ENCODE results near the gene IFT20.

Gene IFT20

DNA sequence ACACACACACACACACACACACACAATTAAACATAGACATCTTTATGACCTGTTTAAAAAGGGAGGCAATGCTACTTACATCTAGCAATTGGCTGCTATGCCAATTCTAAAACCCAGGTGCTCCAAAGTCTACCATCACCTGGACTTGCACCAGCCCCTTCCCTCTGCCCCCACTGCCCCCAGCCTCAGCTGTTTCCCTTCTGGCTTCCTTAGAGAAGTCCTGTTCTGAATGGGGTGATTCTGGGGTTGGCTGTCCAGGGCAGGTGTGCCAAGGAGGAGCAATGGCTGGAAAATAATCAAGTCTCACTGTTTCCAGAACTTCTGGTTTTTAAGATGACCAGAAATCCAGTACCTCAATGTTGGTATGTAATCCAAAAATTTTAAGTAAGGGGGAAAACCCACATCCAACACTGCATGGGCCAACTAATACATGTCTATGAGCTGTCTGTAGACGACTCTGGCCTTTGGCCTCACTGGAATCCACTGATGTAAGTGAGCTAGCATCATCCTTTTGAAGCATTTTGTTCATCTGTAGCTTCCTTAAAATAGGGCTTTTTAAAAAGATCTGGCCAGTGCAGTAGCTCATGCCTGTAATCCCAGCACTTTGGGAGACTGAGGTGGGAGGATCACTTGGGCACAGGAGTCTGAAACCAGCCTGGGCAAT, 2.1 kb downstream of the IFT20 start:
- Histone ChIP-seq H3K4me3 (no peak overlapping the region), H3K27ac (no peak overlapping the region), H3K36me3 (peaks cover 20 to 41% (median 33%) of the 10 kb centered on the region in 3 donors), H3K27me3 (no peaks in the 10 kb centered on the region), H3K9me3 (no peaks in the 10 kb centered on the region), H3K4me1 (peaks cover 0 to 42% (median 38%) of the 10 kb centered on the region in 4 donors)
- DNase-seq, result no peak
- intact Hi-C loops (cut with DNase I; ENCODE audit: low total_unique reads), result loop anchor here (10.0 kb wide), 2 partner anchors 288 to 962 kb away; partner anchors contain the start of genes NLK and NUFIP2
- TF ChIP-seq, protein P1, sequence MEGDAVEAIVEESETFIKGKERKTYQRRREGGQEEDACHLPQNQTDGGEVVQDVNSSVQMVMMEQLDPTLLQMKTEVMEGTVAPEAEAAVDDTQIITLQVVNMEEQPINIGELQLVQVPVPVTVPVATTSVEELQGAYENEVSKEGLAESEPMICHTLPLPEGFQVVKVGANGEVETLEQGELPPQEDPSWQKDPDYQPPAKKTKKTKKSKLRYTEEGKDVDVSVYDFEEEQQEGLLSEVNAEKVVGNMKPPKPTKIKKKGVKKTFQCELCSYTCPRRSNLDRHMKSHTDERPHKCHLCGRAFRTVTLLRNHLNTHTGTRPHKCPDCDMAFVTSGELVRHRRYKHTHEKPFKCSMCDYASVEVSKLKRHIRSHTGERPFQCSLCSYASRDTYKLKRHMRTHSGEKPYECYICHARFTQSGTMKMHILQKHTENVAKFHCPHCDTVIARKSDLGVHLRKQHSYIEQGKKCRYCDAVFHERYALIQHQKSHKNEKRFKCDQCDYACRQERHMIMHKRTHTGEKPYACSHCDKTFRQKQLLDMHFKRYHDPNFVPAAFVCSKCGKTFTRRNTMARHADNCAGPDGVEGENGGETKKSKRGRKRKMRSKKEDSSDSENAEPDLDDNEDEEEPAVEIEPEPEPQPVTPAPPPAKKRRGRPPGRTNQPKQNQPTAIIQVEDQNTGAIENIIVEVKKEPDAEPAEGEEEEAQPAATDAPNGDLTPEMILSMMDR (IDR thresholded peaks at IDR 0.05), result no peak

DNA sequence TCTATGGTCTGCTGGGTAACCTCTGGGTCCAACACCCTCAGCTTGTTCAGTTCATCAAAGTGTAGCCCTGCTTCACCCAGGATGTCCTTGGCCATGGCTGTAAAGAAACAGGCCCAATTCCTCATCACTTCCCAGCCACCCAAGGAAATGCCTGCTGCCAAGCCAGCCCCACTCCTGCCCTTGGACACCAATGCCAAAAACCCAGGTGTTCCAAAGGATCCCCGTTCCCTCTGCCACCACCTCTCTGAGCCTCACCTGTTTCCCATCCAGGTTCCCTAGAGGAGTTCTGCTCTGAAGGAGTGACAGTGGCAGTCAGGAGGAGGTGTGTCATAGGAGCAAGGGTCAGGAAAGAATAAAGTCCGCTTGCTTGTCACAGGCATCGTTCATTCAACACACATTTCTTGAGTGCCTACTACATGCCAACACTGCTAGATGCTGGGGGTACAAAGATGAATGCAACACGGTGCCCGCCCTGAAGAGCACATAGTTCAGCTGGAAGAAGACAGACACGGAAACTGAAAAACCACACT, 3.3 kb downstream of the IFT20 start:
- Histone ChIP-seq H3K4me1 (peaks cover 0 to 30% (median 25%) of the 10 kb centered on the region in 4 donors), H3K27me3 (no peaks in the 10 kb centered on the region), H3K4me3 (no peak overlapping the region), H3K9me3 (no peaks in the 10 kb centered on the region), H3K27ac (no peak overlapping the region), H3K36me3 (peaks cover 31 to 53% (median 42%) of the 10 kb centered on the region in 3 donors)
- TF ChIP-seq, protein P1 (IDR thresholded peaks at IDR 0.05), result no peak
- intact Hi-C loops (cut with DNase I; ENCODE audit: low total_unique reads), result loop anchor here (10.0 kb wide), 2 partner anchors 287 to 963 kb away; partner anchors contain the start of genes NLK and NUFIP2
- DNase-seq, result no peak

DNA sequence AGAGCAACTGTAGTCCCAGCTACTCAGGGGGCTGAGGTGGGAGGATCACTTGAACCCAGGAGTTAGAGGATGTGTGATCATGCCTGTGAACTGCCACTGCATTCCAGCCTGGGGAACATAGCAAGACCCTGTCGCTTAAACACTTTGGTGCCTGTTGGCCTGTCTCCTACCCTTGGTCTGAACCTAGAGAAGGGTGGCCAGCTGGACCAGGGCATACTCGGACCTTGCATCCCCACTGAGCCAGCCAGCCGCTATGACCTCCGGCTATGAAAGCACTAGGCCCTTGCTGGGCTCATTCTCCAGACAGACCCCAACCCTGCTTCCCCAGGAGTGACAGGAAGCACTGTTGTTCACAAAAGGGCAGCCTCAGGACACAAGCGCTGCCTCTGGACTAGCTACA, 4.6 kb downstream of the IFT20 start:
- H3K4me1 ChIP-seq, result peaks cover 0 to 22% (median 15%) of the 10 kb centered on the region in 4 donors
- H3K9me3 ChIP-seq, result no peaks in the 10 kb centered on the region
- TF ChIP-seq, protein P1 (IDR thresholded peaks at IDR 0.05), result no peak
- intact Hi-C loops (cut with DNase I; ENCODE audit: low total_unique reads), result loop anchor here (10.0 kb wide), 2 partner anchors 286 to 964 kb away; partner anchors contain the start of genes NLK and NUFIP2
- no peak for DNase-seq
- H3K36me3 ChIP-seq, result peaks cover 31 to 61% (median 45%) of the 10 kb centered on the region in 3 donors
- H3K27ac ChIP-seq, result no peak overlapping the region
- no peaks in the 10 kb centered on the region for H3K27me3 ChIP-seq
- H3K4me3 ChIP-seq, result no peak overlapping the region

DNA sequence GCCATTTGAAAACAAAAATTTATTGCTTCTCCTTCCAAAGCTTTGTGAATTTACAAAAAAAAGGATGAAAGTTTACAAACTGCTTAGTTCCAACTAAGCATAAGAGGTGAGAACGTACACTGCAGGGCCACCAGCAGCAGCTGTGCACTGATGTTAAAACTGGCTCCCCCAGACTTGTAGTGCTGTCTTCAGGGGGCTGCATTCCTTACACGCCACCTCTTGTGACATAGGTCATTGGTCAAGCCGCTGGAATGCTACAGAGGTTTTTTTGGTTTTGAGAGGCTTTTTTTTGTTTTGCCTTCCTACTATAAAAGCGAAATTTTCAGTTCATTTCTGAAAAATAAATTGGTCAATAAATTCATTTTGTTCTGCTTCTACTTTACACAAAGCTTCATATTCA, 6.9 kb downstream of the IFT20 start:
- intact Hi-C loops (cut with DNase I; ENCODE audit: low total_unique reads), result no loop called here
- H3K27me3 ChIP-seq, result no peaks in the 10 kb centered on the region
- peaks cover 0 to 6% (median under 1%) of the 10 kb centered on the region in 4 donors for H3K4me1 ChIP-seq
- no peak for DNase-seq
- peaks cover 31 to 61% (median 45%) of the 10 kb centered on the region in 3 donors for H3K36me3 ChIP-seq
- TF ChIP-seq, protein P1 (IDR thresholded peaks at IDR 0.05), result no peak
- no peak overlapping the region for H3K4me3 ChIP-seq
- no peaks in the 10 kb centered on the region for H3K9me3 ChIP-seq
- no peak overlapping the region for H3K27ac ChIP-seq

DNA sequence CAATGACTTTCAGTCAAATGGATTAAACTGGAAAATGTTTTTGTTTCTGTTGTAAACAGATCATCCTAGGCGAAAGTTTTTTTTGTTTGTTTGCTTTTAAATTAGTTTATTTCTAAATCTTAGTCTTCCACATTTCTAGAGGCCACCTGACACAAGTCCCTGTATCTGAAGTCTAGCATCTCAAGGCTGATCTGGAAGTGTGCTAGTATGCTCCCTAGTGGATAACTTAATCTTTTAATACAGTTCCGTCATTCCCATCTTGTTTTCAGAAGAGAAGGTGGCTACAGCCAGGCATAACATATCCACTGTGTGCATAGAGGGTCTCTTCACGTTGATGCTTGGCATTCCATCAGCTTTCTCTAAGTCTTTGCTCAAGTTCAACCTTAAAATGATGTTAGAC, 7.6 kb downstream of the IFT20 start:
- H3K4me1 ChIP-seq, result no peaks in the 10 kb centered on the region
- TF ChIP-seq, protein P1 (IDR thresholded peaks at IDR 0.05), result no peak
- no peaks in the 10 kb centered on the region for H3K9me3 ChIP-seq
- H3K27me3 ChIP-seq, result no peaks in the 10 kb centered on the region
- intact Hi-C loops (cut with DNase I; ENCODE audit: low total_unique reads), result no loop called here
- H3K27ac ChIP-seq, result no peak overlapping the region
- DNase-seq, result no peak
- peaks cover 31 to 61% (median 45%) of the 10 kb centered on the region in 3 donors for H3K36me3 ChIP-seq
- no peak overlapping the region for H3K4me3 ChIP-seq
